Liver (tissue), 9 donors: Measurements from ENCODE around the gene PDILT. TPM values are rescaled to one million over a fixed set of nuclear protein-coding genes. Genes with fewer than 3 reads are reported as not detected.

Source experiments
- DNase-seq: peaks from one replicate; pipeline ENCODE4 v3.0.0-alpha.2; 2017; ENCODE audit warnings: low spot score
- H3K27ac ChIP-seq, 2 donors: one replicate each; pipeline ENCODE4 v1.7.0; 2013; ENCODE audit warnings: inconsistent platforms in 2 of 2, low read length in 2 of 2, control low read depth in 1 of 2, low read depth in 1 of 2, mild to moderate bottlenecking in 1 of 2
- H3K27me3 ChIP-seq, 4 donors: one replicate each; pipeline versions ENCODE4 v1.6.1 to v1.7.0; 2013; ENCODE audit warnings: low read length in 3 of 4, inconsistent platforms in 1 of 4, mild to moderate bottlenecking in 1 of 4, moderate library complexity in 1 of 4; ENCODE audit not compliant: control insufficient read depth in 4 of 4, insufficient read depth in 4 of 4
- H3K36me3 ChIP-seq, 4 donors: one replicate each; pipeline versions ENCODE4 v1.6.1 to v1.7.0; 2013; ENCODE audit warnings: low read length in 3 of 4, mild to moderate bottlenecking in 3 of 4, low read depth in 1 of 4, moderate library complexity in 1 of 4; ENCODE audit not compliant: control insufficient read depth in 4 of 4, insufficient read depth in 3 of 4
- H3K4me1 ChIP-seq, 4 donors: one replicate each; pipeline versions ENCODE4 v1.6.1 to v1.7.0; 2013; ENCODE audit warnings: low read length in 3 of 4, mild to moderate bottlenecking in 3 of 4, moderate library complexity in 1 of 4; ENCODE audit not compliant: control insufficient read depth in 4 of 4, insufficient read depth in 4 of 4
- H3K4me3 ChIP-seq, 3 donors: one replicate each; pipeline versions ENCODE4 v1.6.1 to v1.7.0; 2013; ENCODE audit warnings: low read length in 3 of 3, control low read depth in 1 of 3, low read depth in 1 of 3, mild to moderate bottlenecking in 1 of 3
- H3K9ac ChIP-seq, 2 donors: one replicate each; pipeline ENCODE4 v1.7.0; 2013; ENCODE audit warnings: low read length in 2 of 2, mild to moderate bottlenecking in 2 of 2, moderate library complexity in 2 of 2, control low read depth in 1 of 2, low read depth in 1 of 2
- H3K9me3 ChIP-seq, 4 donors: one replicate each; pipeline versions ENCODE4 v1.6.1 to v1.7.0; 2013; ENCODE audit warnings: low read length in 3 of 4; ENCODE audit not compliant: control insufficient read depth in 4 of 4
- FOXA1 ChIP-seq: IDR thresholded peaks from 2 replicates; pipeline ENCODE4 v1.6.1; 2016; ENCODE audit warnings: antibody characterized with exemption
- FOXA2 ChIP-seq: IDR thresholded peaks from 2 replicates; pipeline ENCODE4 v1.6.1; 2016; ENCODE audit warnings: antibody characterized with exemption
- GABPA ChIP-seq, 2 donors: IDR thresholded peaks in 1 of 2; conservative IDR thresholded peaks in 1 of 2; 2 replicates each; pipeline ENCODE4 v1.6.1; 2016; ENCODE audit warnings: antibody characterized with exemption in 2 of 2, mild to moderate bottlenecking in 1 of 2, moderate library complexity in 1 of 2
- HNF4A ChIP-seq, 2 donors: conservative IDR thresholded peaks; 2 replicates each; pipeline ENCODE4 v1.6.1; 2016; ENCODE audit warnings: antibody characterized with exemption in 2 of 2, mild to moderate bottlenecking in 2 of 2
- HNF4G ChIP-seq: IDR thresholded peaks from 2 replicates; pipeline ENCODE4 v1.6.1; 2016; ENCODE audit warnings: antibody characterized with exemption
- JUND ChIP-seq, 2 donors: IDR thresholded peaks; 2 replicates each; pipeline ENCODE4 v1.6.1; 2016; ENCODE audit warnings: antibody characterized with exemption in 2 of 2
- NR2F2 ChIP-seq: IDR thresholded peaks from 2 replicates; pipeline ENCODE4 v1.6.1; 2016; ENCODE audit warnings: antibody characterized with exemption
- RAD21 ChIP-seq, 2 donors: IDR thresholded peaks; 2 replicates each; pipeline ENCODE4 v1.6.1; 2016; ENCODE audit warnings: antibody characterized with exemption in 2 of 2, mild to moderate bottlenecking in 2 of 2
- RXRA ChIP-seq, 2 donors: IDR thresholded peaks; 2 replicates each; pipeline ENCODE4 v1.6.1; 2017 to 2018; ENCODE audit warnings: antibody characterized with exemption in 2 of 2, mild to moderate bottlenecking in 1 of 2
- SP1 ChIP-seq: IDR thresholded peaks from 2 replicates; pipeline ENCODE4 v1.6.1; 2018; ENCODE audit warnings: antibody characterized with exemption, mild to moderate bottlenecking
- TAF1 ChIP-seq: conservative IDR thresholded peaks from 2 replicates; pipeline ENCODE4 v1.6.1; 2016; ENCODE audit warnings: antibody characterized with exemption, mild to moderate bottlenecking
- YY1 ChIP-seq: IDR thresholded peaks from 2 replicates; pipeline ENCODE4 v1.6.1; 2016; ENCODE audit warnings: antibody characterized with exemption, mild to moderate bottlenecking
- WGBS: extraction: QIAGEN DNeasy Blood & Tissue Kit; methylation state at CpG from one replicate; pipeline ENCODE4 v1.1.7; 2013; 5-methylcytosine and 5-hydroxymethylcytosine counted together
- polyA plus RNA-seq, 2 donors: library from polyadenylated mRNA; stranded (reverse) in 1 of 2; unstranded in 1 of 2; fragments of 200-250 nt in 1 of 2; fragments of >200 nt in 1 of 2; fragmentation: Nextera tagmentation in 1 of 2; extraction: Ambion mirVana in 1 of 2; gene quantifications; one replicate each; pipeline versions ENCODE4 v1.2.1 to v1.2.3, GENCODE V29; 2013 to 2015
- total RNA-seq, 2 donors: library from RNA; depleted of rRNA; stranded (reverse); fragments of >200 nt; gene quantifications; one replicate each; pipeline ENCODE4 v1.2.3, GENCODE V29; 2014
- TF ChIP-seq, protein P1 (sequence below): IDR thresholded peaks from 2 replicates; pipeline ENCODE4 v1.6.1; 2016; ENCODE audit warnings: antibody characterized with exemption
- TF ChIP-seq, protein P2 (sequence below): IDR thresholded peaks from 2 replicates; pipeline ENCODE4 v1.6.1; 2016; ENCODE audit warnings: antibody characterized with exemption
- TF ChIP-seq, protein P3 (sequence below): IDR thresholded peaks from 2 replicates; pipeline ENCODE4 v1.6.1; 2016; ENCODE audit warnings: antibody characterized with exemption
- TF ChIP-seq, protein P4 (sequence below): IDR thresholded peaks from 2 replicates; pipeline ENCODE4 v1.6.1; 2016; ENCODE audit warnings: antibody characterized with exemption, mild to moderate bottlenecking
- donor health status: healthy.
- donor health status: healthy.
- donor health status: healthy.
- donor health status: healthy.
- donor health status: healthy.

The PDILT gene
- total and polyA plus RNA-seq, 4 donors: not detected

DNA sequence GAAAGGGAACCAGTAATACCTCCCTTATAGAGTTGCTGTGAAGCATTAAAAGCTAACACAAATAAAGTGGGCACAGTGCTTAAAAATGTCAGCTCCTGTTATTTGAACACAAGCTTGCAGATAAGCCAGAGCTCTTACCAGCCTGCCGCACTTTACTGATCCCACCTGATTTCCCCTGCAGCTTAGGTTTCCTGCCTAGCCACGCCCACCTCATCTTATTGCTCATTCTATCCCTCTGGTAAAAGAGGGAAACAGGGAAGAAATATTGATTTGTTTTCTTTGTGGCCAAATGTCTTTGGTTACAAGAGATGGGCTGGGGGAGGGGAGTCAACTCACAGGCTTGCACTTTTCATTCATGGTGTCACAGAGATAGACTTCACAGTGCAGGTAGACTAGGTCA, 67.6 kb downstream of the PDILT start:
- WGBS: 61% methylated on average over 2 of the region's 2 CpGs

DNA sequence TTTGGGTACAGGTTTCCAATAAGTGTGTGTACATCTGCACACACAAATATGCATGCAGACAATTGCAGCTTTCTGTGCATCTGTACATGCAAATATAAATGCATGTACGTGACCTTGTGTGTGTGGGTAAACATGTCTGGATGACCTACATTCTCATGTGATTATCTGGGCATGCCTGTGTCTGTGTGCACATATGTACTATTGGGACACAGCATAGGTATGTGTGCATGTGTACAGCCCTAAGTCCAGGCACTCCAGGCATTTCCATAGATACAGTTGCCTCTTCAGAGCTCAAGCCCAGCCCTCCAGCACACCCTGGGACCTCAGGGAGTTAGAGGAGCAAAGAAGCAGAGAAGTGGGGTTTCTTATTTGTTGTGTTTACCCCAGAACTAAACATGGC, 70.1 kb downstream of the PDILT start:
- Histone ChIP-seq H3K9me3 (no peaks in the 10 kb centered on the region), H3K9ac (no peak overlapping the region), H3K4me3 (no peak overlapping the region), H3K4me1 (no peaks in the 10 kb centered on the region), H3K27me3 (no peaks in the 10 kb centered on the region), H3K36me3 (no peaks in the 10 kb centered on the region), H3K27ac (no peak overlapping the region)
- no peak for TF ChIP-seq YY1
- no peak for TF ChIP-seq FOXA1
- TF ChIP-seq TAF1: no peak
- TF ChIP-seq SP1: no peak
- no peak for TF ChIP-seq RAD21 (IDR thresholded peaks at IDR 0.05)
- TF ChIP-seq, protein P1, sequence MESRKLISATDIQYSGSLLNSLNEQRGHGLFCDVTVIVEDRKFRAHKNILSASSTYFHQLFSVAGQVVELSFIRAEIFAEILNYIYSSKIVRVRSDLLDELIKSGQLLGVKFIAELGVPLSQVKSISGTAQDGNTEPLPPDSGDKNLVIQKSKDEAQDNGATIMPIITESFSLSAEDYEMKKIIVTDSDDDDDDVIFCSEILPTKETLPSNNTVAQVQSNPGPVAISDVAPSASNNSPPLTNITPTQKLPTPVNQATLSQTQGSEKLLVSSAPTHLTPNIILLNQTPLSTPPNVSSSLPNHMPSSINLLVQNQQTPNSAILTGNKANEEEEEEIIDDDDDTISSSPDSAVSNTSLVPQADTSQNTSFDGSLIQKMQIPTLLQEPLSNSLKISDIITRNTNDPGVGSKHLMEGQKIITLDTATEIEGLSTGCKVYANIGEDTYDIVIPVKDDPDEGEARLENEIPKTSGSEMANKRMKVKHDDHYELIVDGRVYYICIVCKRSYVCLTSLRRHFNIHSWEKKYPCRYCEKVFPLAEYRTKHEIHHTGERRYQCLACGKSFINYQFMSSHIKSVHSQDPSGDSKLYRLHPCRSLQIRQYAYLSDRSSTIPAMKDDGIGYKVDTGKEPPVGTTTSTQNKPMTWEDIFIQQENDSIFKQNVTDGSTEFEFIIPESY: no peak
- TF ChIP-seq, protein P2, sequence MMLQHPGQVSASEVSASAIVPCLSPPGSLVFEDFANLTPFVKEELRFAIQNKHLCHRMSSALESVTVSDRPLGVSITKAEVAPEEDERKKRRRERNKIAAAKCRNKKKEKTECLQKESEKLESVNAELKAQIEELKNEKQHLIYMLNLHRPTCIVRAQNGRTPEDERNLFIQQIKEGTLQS: no peak
- no peak for TF ChIP-seq FOXA2
- WGBS: 81% methylated on average over 1 of the region's 1 CpG
- no peak for DNase-seq

More for the DNA sequence above, 67.6 kb downstream of the PDILT start:
- no peaks in the 10 kb centered on the region for H3K27me3 ChIP-seq
- H3K9ac ChIP-seq: no peak overlapping the region
- no peaks in the 10 kb centered on the region for H3K36me3 ChIP-seq
- TF ChIP-seq GABPA (IDR thresholded peaks at IDR 0.05 in 1 of 2, conservative IDR thresholded peaks at IDR 0.05 in 1 of 2) (no peak), RAD21 (IDR thresholded peaks at IDR 0.05) (no peak), TAF1 (no peak), NR2F2 (no peak), FOXA2 (no peak), SP1 (no peak), JUND (IDR thresholded peaks at IDR 0.05) (no peak), YY1 (no peak), FOXA1 (no peak), RXRA (IDR thresholded peaks at IDR 0.05) (no peak), HNF4G (no peak), HNF4A (conservative IDR thresholded peaks at IDR 0.05) (no peak)
- TF ChIP-seq, protein P3, sequence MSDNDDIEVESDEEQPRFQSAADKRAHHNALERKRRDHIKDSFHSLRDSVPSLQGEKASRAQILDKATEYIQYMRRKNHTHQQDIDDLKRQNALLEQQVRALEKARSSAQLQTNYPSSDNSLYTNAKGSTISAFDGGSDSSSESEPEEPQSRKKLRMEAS: no peak
- TF ChIP-seq, protein P1: no peak
- TF ChIP-seq, protein P4, sequence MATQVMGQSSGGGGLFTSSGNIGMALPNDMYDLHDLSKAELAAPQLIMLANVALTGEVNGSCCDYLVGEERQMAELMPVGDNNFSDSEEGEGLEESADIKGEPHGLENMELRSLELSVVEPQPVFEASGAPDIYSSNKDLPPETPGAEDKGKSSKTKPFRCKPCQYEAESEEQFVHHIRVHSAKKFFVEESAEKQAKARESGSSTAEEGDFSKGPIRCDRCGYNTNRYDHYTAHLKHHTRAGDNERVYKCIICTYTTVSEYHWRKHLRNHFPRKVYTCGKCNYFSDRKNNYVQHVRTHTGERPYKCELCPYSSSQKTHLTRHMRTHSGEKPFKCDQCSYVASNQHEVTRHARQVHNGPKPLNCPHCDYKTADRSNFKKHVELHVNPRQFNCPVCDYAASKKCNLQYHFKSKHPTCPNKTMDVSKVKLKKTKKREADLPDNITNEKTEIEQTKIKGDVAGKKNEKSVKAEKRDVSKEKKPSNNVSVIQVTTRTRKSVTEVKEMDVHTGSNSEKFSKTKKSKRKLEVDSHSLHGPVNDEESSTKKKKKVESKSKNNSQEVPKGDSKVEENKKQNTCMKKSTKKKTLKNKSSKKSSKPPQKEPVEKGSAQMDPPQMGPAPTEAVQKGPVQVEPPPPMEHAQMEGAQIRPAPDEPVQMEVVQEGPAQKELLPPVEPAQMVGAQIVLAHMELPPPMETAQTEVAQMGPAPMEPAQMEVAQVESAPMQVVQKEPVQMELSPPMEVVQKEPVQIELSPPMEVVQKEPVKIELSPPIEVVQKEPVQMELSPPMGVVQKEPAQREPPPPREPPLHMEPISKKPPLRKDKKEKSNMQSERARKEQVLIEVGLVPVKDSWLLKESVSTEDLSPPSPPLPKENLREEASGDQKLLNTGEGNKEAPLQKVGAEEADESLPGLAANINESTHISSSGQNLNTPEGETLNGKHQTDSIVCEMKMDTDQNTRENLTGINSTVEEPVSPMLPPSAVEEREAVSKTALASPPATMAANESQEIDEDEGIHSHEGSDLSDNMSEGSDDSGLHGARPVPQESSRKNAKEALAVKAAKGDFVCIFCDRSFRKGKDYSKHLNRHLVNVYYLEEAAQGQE: no peak
- TF ChIP-seq, protein P2: no peak
- H3K27ac ChIP-seq: no peak overlapping the region
- no peaks in the 10 kb centered on the region for H3K4me1 ChIP-seq
- H3K9me3 ChIP-seq: no peaks in the 10 kb centered on the region
- H3K4me3 ChIP-seq: no peak overlapping the region
- no peak for DNase-seq
